Omental fat pad (tissue), 4 donors: ENCODE data around the gene MECR. TPM values are rescaled to one million over a fixed set of nuclear protein-coding genes. Genes with fewer than 3 reads are reported as not detected.

Source experiments
- ATAC-seq: fragments of 150-250 bp; one replicate; pipeline ENCODE4 v1.9.1; 2016; ENCODE audit warnings: mild to moderate bottlenecking, moderate library complexity; ENCODE audit not compliant: low FRiP score
- DNase-seq: peaks from one replicate; pipeline ENCODE4 v3.0.0-alpha.2; 2019; ENCODE audit warnings: low spot score
- CTCF ChIP-seq, 3 donors: fragments of 450-650 bp; IDR thresholded peaks; one replicate each; pipeline ENCODE4 v1.5.1; 2016 to 2017; ENCODE audit warnings: antibody characterized with exemption in 3 of 3, mild to moderate bottlenecking in 3 of 3, moderate library complexity in 2 of 3
- total RNA-seq, 4 donors: library from RNA; depleted of rRNA; stranded (reverse); fragments of >200 nt; gene quantifications; one replicate each; pipeline ENCODE4 v1.1.0, GENCODE V29; 2016

MECR gene
- total RNA-seq, 4 donors from 2014 or later = 18.0 to 29.4 (median 20.8) TPM

GRCh38 chr1:29183287-29183686 lies 47.4 kb downstream of the MECR start:
- no peak for TF ChIP-seq CTCF (IDR thresholded peaks at IDR 0.05)
- DNase-seq = no peak
- ATAC-seq = no peak

GRCh38 chr1:29181413-29182225 lies 49.1 kb downstream of the MECR start, which contains the start of gene SRSF4:
Gene SRSF4, minus strand, starts transcription at chr1:29181900. Its CDS starts 148 bp downstream, at chr1:29181752.
- ATAC-seq (peak; percentile 97), DNase-seq (peak; percentile 84)
- peak in 2 of 3 donors; percentile 9 to 11 for TF ChIP-seq CTCF (IDR thresholded peaks at IDR 0.05)

GRCh38 chr1:29180497-29181412 lies 50.0 kb downstream of the MECR start:
- DNase-seq = no peak
- TF ChIP-seq CTCF (IDR thresholded peaks at IDR 0.05) = no peak
- peak; percentile 1 for ATAC-seq

GRCh38 chr1:29179641-29180184 lies 51.0 kb downstream of the MECR start:
- DNase-seq (no peak), ATAC-seq (no peak)
- TF ChIP-seq CTCF (IDR thresholded peaks at IDR 0.05) = no peak

GRCh38 chr1:29177022-29177705 lies 53.6 kb downstream of the MECR start:
- DNase-seq (no peak), ATAC-seq (no peak)
- no peak for TF ChIP-seq CTCF (IDR thresholded peaks at IDR 0.05)

GRCh38 chr1:29176576-29176975 lies 54.2 kb downstream of the MECR start:
- ATAC-seq = no peak
- TF ChIP-seq CTCF (IDR thresholded peaks at IDR 0.05) = no peak
- DNase-seq = no peak
